SK-N-SH (cell line): ENCODE results near the gene SLC2A9. TPM values are rescaled to one million over a fixed set of nuclear protein-coding genes. Genes with fewer than 3 reads are reported as not detected.

Source experiments
- CTCF ChIA-PET: fragments of 300-600, 350-600 bp; formaldehyde crosslinking; extraction: SDS; loops from one replicate; lab custom pipeline; 2021; lab: Yijun Ruan, JAX
- POLR2A ChIA-PET: fragments of 350-600 bp; sonication (Branson Sonifier 250); formaldehyde crosslinking; extraction: SDS; loops from one replicate; lab custom pipeline; 2020; ENCODE audit warnings: antibody characterized with exemption, inconsistent platforms; lab: Yijun Ruan, JAX
- DNase-seq: peaks from one replicate; pipeline ENCODE4 v3.0.0; 2012
- H2AFZ ChIP-seq: fragments of 200-600 bp; sonication (generic); 2 replicates; pipeline ENCODE4 v1.8.1; 2016; ENCODE audit warnings: antibody characterized with exemption, mild to moderate bottlenecking, low read depth
- H3F3A ChIP-seq: fragments of 200-600 bp; sonication (generic); replicated peaks from 2 replicates; pipeline ENCODE3; 2016; ENCODE audit warnings: antibody characterized with exemption, mild to moderate bottlenecking; ENCODE audit not compliant: insufficient read depth
- H3K27ac ChIP-seq, 2 experiments: fragments of 200-500 bp in 1 of 2; fragments of 200-600 bp in 1 of 2; sonication (Bioruptor generic) in 1 of 2; sonication (generic), shearing (Covaris generic) in 1 of 2; 2 replicates each; pipeline versions ENCODE4 v1.5.1 to v1.6.1; 2014 to 2016; ENCODE audit warnings: low read depth in 2 of 2, inconsistent platforms in 1 of 2, low read length in 1 of 2, mild to moderate bottlenecking in 1 of 2, mixed read lengths in 1 of 2
- H3K27me3 ChIP-seq: fragments of 200-600 bp; sonication (generic), shearing (Covaris generic); 2 replicates; pipeline ENCODE4 v1.6.1; 2016; ENCODE audit warnings: mixed run types; ENCODE audit not compliant: insufficient read depth
- H3K36me3 ChIP-seq, 2 experiments: fragments of 200-500 bp in 1 of 2; fragments of 200-600 bp in 1 of 2; sonication (Bioruptor generic) in 1 of 2; sonication (generic) in 1 of 2; replicated peaks in 1 of 2; 2 replicates each; pipeline versions ENCODE3 to v1.5.1; 2014 to 2016; ENCODE audit warnings: low read length in 1 of 2, mild to moderate bottlenecking in 1 of 2; ENCODE audit not compliant: insufficient read depth in 2 of 2, control insufficient read depth in 1 of 2
- H3K4me1 ChIP-seq, 2 experiments: fragments of 200-500 bp in 1 of 2; fragments of 200-600 bp in 1 of 2; sonication (Bioruptor generic) in 1 of 2; sonication (generic), shearing (Covaris generic) in 1 of 2; 2 replicates each; pipeline versions ENCODE4 v1.5.1 to v1.6.1; 2014 to 2016; ENCODE audit warnings: low read depth in 1 of 2, low read length in 1 of 2, mixed run types in 1 of 2; ENCODE audit not compliant: insufficient read depth in 2 of 2, control insufficient read depth in 1 of 2
- H3K4me2 ChIP-seq: fragments of 200-600 bp; sonication (generic), shearing (Covaris generic); 2 replicates; pipeline ENCODE4 v1.6.1; 2017; ENCODE audit warnings: mixed run types
- H3K4me3 ChIP-seq, 2 experiments: fragments of 200-500 bp in 1 of 2; fragments of 200-600 bp in 1 of 2; sonication (Bioruptor generic) in 1 of 2; sonication (generic), shearing (Covaris generic) in 1 of 2; 2 replicates each; pipeline versions ENCODE4 v1.5.1 to v1.8.1; 2014 to 2016; ENCODE audit warnings: low read depth in 2 of 2, inconsistent platforms in 1 of 2, low read length in 1 of 2, mild to moderate bottlenecking in 1 of 2, mixed read lengths in 1 of 2, moderate library complexity in 1 of 2
- H3K79me2 ChIP-seq: fragments of 200-600 bp; sonication (generic); 2 replicates; pipeline ENCODE4 v1.8.1; 2017; ENCODE audit warnings: mild to moderate bottlenecking; ENCODE audit not compliant: insufficient read depth
- H3K9ac ChIP-seq: fragments of 200-600 bp; sonication (generic); 2 replicates; pipeline ENCODE4 v1.6.1; 2017; ENCODE audit warnings: mixed run types
- H3K9me2 ChIP-seq: fragments of 200-600 bp; sonication (generic); 2 replicates; pipeline ENCODE4 v1.6.1; 2017; ENCODE audit warnings: mixed run types
- H3K9me3 ChIP-seq: fragments of 200-600 bp; sonication (generic); 2 replicates; pipeline ENCODE4 v1.6.1; 2017; ENCODE audit warnings: mixed run types, mild to moderate bottlenecking, moderate library complexity
- H4K20me1 ChIP-seq: fragments of 200-600 bp; sonication (generic); 2 replicates; pipeline ENCODE4 v1.6.1; 2017; ENCODE audit warnings: mild to moderate bottlenecking, mixed run types; ENCODE audit not compliant: insufficient read depth
- ELF1 ChIP-seq: IDR thresholded peaks from 2 replicates; pipeline ENCODE4 v1.4.0; 2012
- EZH2phosphoT487 ChIP-seq: fragments of 200-600 bp; sonication (generic); IDR thresholded peaks from 2 replicates; pipeline ENCODE4 v1.6.1; 2017; ENCODE audit warnings: low read depth, mixed run types, mild to moderate bottlenecking, antibody characterized with exemption, moderate library complexity, borderline replicate concordance
- FOSL2 ChIP-seq: IDR thresholded peaks from 2 replicates; pipeline ENCODE4 v1.4.0; 2012; ENCODE audit warnings: low read depth, mild to moderate bottlenecking, moderate library complexity, borderline replicate concordance
- FOXJ3 ChIP-seq: sonication (generic); formaldehyde crosslinking; IDR thresholded peaks from 2 replicates; pipeline ENCODE4 v1.5.1; 2020; ENCODE audit warnings: mild to moderate bottlenecking, missing genetic modification reagents
- MEF2A ChIP-seq: IDR thresholded peaks from 2 replicates; pipeline ENCODE4 v1.4.0; 2012; ENCODE audit warnings: low read depth, borderline replicate concordance
- NFIC ChIP-seq: IDR thresholded peaks from 2 replicates; pipeline ENCODE4 v1.4.0; 2012; ENCODE audit warnings: borderline replicate concordance
- NRF1 ChIP-seq: IDR thresholded peaks from 2 replicates; pipeline ENCODE4 v1.6.1; 2012; ENCODE audit warnings: low read depth, mild to moderate bottlenecking, low read length
- POLR2AphosphoS5 ChIP-seq: IDR thresholded peaks from 2 replicates; pipeline ENCODE4 v1.6.1; 2012; ENCODE audit warnings: low read depth, low read length
- RAD21 ChIP-seq: IDR thresholded peaks from 2 replicates; pipeline ENCODE4 v1.6.1; 2012; ENCODE audit warnings: mild to moderate bottlenecking, low read length
- RCOR1 ChIP-seq: fragments of 150-350 bp; IDR thresholded peaks from 2 replicates; pipeline ENCODE4 v1.6.1; 2017; ENCODE audit warnings: antibody characterized with exemption, low read length
- RXRA ChIP-seq: IDR thresholded peaks from 2 replicates; pipeline ENCODE4 v1.4.0; 2012; ENCODE audit warnings: low read depth, mild to moderate bottlenecking, borderline replicate concordance
- SIN3A ChIP-seq: IDR thresholded peaks from 2 replicates; pipeline ENCODE4 v1.6.1; 2012; ENCODE audit warnings: low read depth, mild to moderate bottlenecking, low read length, moderate library complexity, borderline replicate concordance
- SMC3 ChIP-seq: IDR thresholded peaks from 2 replicates; pipeline ENCODE4 v1.6.1; 2012; ENCODE audit warnings: low read depth, low read length, improper control_type of control experiment
- TCF12 ChIP-seq: IDR thresholded peaks from 2 replicates; pipeline ENCODE4 v1.4.0; 2012
- TEAD4 ChIP-seq: IDR thresholded peaks from 2 replicates; pipeline ENCODE4 v1.4.0; 2012; ENCODE audit warnings: mild to moderate bottlenecking, borderline replicate concordance; ENCODE audit not compliant: insufficient read depth
- WGBS: methylation state at CpG from one replicate; pipeline ENCODE4 v1.1.6; 2017; ENCODE audit warnings: low lambda C conversion rate; 5-methylcytosine and 5-hydroxymethylcytosine counted together
- polyA plus RNA-seq, 3 experiments: library from polyadenylated mRNA; depleted of rRNA; stranded (reverse); fragments of >200 nt; gene quantifications; 2 replicates each; pipeline ENCODE4 v1.2.3, GENCODE V29; 2012
- TF ChIP-seq, protein P1 (sequence below): IDR thresholded peaks from 2 replicates; pipeline ENCODE4 v1.4.0; 2012; ENCODE audit warnings: low read depth
- TF ChIP-seq, protein P2 (sequence below): IDR thresholded peaks from 2 replicates; pipeline ENCODE4 v1.4.0; 2012; ENCODE audit warnings: low read depth, borderline replicate concordance
- TF ChIP-seq, protein P3 (sequence below): fragments of 200-600 bp; sonication (generic); IDR thresholded peaks from 2 replicates; pipeline ENCODE4 v1.6.1; 2017; ENCODE audit warnings: antibody characterized with exemption, mild to moderate bottlenecking, moderate library complexity

SLC2A9 gene
- polyA plus RNA-seq, 1 of the 3 experiments (the other 2 are of a cell fraction): not detected

DNA sequence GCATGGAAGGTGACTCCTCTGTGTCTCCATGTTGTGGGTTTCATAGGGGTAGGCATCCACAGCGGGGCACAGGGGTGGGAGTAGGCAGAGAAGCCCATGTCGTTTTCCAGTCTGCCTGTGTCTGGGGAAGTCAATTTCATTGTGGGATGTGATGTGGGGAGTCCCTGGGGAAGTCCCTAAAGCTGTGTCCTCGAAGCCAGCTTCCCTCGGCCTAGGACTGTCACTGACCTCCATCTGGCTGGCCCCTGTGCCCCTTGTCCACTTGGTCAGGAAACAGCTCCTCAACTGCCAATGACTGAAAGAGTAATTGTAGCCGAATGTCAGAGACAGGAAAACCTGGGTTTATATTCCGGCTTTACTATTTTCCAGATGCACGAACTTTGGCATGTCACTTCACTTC is 130.2 kb downstream of the SLC2A9 start (continued):
- TF ChIP-seq RXRA: no peak
- TF ChIP-seq, protein P1, sequence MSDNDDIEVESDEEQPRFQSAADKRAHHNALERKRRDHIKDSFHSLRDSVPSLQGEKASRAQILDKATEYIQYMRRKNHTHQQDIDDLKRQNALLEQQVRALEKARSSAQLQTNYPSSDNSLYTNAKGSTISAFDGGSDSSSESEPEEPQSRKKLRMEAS: no peak
- TF ChIP-seq RAD21: no peak

DNA sequence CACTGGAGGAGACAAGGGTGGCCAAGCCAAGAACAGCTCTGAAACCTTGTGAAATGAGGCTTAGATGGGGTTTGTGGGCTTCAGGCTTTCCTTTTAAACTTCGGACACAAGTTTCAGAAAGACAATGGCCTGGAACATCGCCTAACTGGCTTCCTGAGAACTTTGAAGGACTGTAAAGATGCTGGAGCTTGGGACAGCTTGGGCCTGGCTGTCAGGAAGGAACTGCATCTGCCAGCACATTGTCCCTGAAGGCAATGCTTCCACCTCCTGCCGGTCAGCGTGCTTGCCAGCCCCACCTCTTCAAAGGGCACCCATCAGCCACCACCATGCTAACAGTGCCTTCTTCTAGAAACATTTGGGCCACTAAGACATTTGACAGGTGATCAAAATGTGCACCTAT is 132.0 kb downstream of the SLC2A9 start:
- no peak for TF ChIP-seq RAD21
- no peak for TF ChIP-seq TEAD4
- TF ChIP-seq MEF2A: no peak
- TF ChIP-seq SIN3A: no peak
- TF ChIP-seq ELF1: no peak
- no peak for TF ChIP-seq FOSL2
- no peak for TF ChIP-seq SMC3
- no peak for TF ChIP-seq NFIC
- 19% methylated on average over 3 of the region's 4 CpGs for WGBS
- H3K79me2 ChIP-seq: no peaks in the 10 kb centered on the region
- no peaks in the 10 kb centered on the region for H3K36me3 ChIP-seq
- H3K27me3 ChIP-seq: no peaks in the 10 kb centered on the region
- no peak for DNase-seq
- no peak overlapping the region for H3K9ac ChIP-seq
- no peak overlapping the region for H3K4me2 ChIP-seq
- no peaks in the 10 kb centered on the region for H3K9me3 ChIP-seq
- H3K9me2 ChIP-seq: no peaks in the 10 kb centered on the region
- no peaks in the 10 kb centered on the region for H4K20me1 ChIP-seq
- CTCF ChIA-PET: no interaction called here
- H3K4me3 ChIP-seq: no peak overlapping the region
- H3K27ac ChIP-seq: no peak overlapping the region
- H3F3A ChIP-seq: no peaks in the 10 kb centered on the region
- H2AFZ ChIP-seq: no peak overlapping the region
- POLR2A ChIA-PET: no interaction called here
- no peaks in the 10 kb centered on the region; a peak in 1 of 4 replicates for H3K4me1 ChIP-seq

DNA sequence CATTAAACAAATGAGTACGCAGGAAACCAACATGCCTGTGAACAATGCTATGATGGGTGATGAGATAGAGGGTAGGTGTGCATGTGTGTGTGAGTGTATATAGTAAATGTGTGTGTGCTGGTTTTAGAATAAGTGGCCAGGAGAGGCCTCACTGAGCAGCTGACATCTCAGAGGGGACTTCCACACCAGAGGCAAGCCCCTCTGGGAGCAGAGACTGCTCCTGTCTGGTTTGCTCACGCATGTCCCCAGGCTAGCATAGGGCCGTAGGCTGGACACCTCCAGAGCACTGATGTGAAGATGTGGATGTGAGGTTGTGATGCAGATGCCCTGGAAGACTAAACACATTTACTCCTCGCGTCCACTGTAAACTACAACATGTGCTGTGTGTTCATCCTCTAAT is 135.3 kb downstream of the SLC2A9 start:
- no peaks in the 10 kb centered on the region for H3F3A ChIP-seq
- no peak for DNase-seq
- H4K20me1 ChIP-seq: no peaks in the 10 kb centered on the region
- no peaks in the 10 kb centered on the region for H3K27me3 ChIP-seq
- no peaks in the 10 kb centered on the region; a peak in 1 of 4 replicates for H3K4me1 ChIP-seq
- WGBS: 48% methylated on average over 4 of the region's 5 CpGs
- no peak overlapping the region for H3K9ac ChIP-seq
- H3K9me3 ChIP-seq: no peaks in the 10 kb centered on the region
- H3K4me2 ChIP-seq: no peak overlapping the region
- no peak overlapping the region for H3K27ac ChIP-seq
- H3K4me3 ChIP-seq: no peak overlapping the region
- ChIA-PET POLR2A (no interaction called here), CTCF (interaction anchor here (1.4 kb wide), 1 partner anchor 123 kb away, joined by 4 read pairs; no protein-coding TSS in a partner anchor)
- H3K36me3 ChIP-seq: no peaks in the 10 kb centered on the region
- no peak overlapping the region for H2AFZ ChIP-seq
- H3K79me2 ChIP-seq: no peaks in the 10 kb centered on the region
- H3K9me2 ChIP-seq: no peaks in the 10 kb centered on the region
- TF ChIP-seq FOSL2: no peak
- no peak for TF ChIP-seq SMC3
- TF ChIP-seq NRF1: no peak
- TF ChIP-seq, protein P2, sequence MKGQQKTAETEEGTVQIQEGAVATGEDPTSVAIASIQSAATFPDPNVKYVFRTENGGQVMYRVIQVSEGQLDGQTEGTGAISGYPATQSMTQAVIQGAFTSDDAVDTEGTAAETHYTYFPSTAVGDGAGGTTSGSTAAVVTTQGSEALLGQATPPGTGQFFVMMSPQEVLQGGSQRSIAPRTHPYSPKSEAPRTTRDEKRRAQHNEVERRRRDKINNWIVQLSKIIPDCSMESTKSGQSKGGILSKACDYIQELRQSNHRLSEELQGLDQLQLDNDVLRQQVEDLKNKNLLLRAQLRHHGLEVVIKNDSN: no peak
- no peak for TF ChIP-seq RCOR1
- no peak for TF ChIP-seq TCF12
- no peak for TF ChIP-seq EZH2phosphoT487
- TF ChIP-seq, protein P3, sequence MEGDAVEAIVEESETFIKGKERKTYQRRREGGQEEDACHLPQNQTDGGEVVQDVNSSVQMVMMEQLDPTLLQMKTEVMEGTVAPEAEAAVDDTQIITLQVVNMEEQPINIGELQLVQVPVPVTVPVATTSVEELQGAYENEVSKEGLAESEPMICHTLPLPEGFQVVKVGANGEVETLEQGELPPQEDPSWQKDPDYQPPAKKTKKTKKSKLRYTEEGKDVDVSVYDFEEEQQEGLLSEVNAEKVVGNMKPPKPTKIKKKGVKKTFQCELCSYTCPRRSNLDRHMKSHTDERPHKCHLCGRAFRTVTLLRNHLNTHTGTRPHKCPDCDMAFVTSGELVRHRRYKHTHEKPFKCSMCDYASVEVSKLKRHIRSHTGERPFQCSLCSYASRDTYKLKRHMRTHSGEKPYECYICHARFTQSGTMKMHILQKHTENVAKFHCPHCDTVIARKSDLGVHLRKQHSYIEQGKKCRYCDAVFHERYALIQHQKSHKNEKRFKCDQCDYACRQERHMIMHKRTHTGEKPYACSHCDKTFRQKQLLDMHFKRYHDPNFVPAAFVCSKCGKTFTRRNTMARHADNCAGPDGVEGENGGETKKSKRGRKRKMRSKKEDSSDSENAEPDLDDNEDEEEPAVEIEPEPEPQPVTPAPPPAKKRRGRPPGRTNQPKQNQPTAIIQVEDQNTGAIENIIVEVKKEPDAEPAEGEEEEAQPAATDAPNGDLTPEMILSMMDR: no peak
- TF ChIP-seq FOXJ3 (CRISPR knock-in tag): no peak
- TF ChIP-seq NFIC: no peak
- no peak for TF ChIP-seq POLR2AphosphoS5
- TF ChIP-seq, all 33 proteins: peak for 0
